ENCODE measurements around the gene TMEM138. TPM values are rescaled to one million over a fixed set of nuclear protein-coding genes. Genes with fewer than 3 reads are reported as not detected.

The TMEM138 gene
- total and polyA plus RNA-seq, 5 experiments from 2014 or later = 44.8 to 77.5 (median 49.7) TPM

GRCh38 chr11:61345170-61345610, 17.0 kb upstream of the TMEM138 start:
- H3K4me3 Mint-ChIP-seq = no peak overlapping the region
- POLR2A ChIA-PET = interaction anchor here (1.7 kb wide), 1 partner anchor 10 kb away, joined by 3 read pairs; no protein-coding TSS in a partner anchor
- H3K27me3 Mint-ChIP-seq = no peaks in the 10 kb centered on the region
- DNase-seq (no peak), ATAC-seq (no peak)
- H3K27ac Mint-ChIP-seq = no peak overlapping the region
- H3K9me3 Mint-ChIP-seq = no peaks in the 10 kb centered on the region
- H3K36me3 Mint-ChIP-seq = peaks cover 4 to 28% (median 13%) of the 10 kb centered on the region in 3 donors
- peaks cover 0 to 4% (median 2%) of the 10 kb centered on the region in 4 donors for H3K4me1 Mint-ChIP-seq

GRCh38 chr11:61345954-61346843, 16.0 kb upstream of the TMEM138 start:
- peaks cover 4 to 29% (median 10%) of the 10 kb centered on the region in 3 donors for H3K36me3 Mint-ChIP-seq
- H3K4me3 Mint-ChIP-seq = no peak overlapping the region

GRCh38 chr11:61347916-61348461, 14.2 kb upstream of the TMEM138 start:
- peaks cover 3 to 6% (median 4%) of the 10 kb centered on the region in 4 donors for H3K4me1 Mint-ChIP-seq
- H3K4me3 Mint-ChIP-seq = no peak overlapping the region
- DNase-seq (no peak), ATAC-seq (no peak)
- peaks cover 4 to 37% (median 13%) of the 10 kb centered on the region in 3 donors for H3K36me3 Mint-ChIP-seq
- no peaks in the 10 kb centered on the region for H3K9me3 Mint-ChIP-seq
- no peaks in the 10 kb centered on the region for H3K27me3 Mint-ChIP-seq
- H3K27ac Mint-ChIP-seq = peak overlapping the region in 1 of 10 donors; percentile 78
- POLR2A ChIA-PET = interaction anchor here (0.8 to 1.1 kb wide), 3 partner anchors 10 to 15 kb away, joined by 3 read pairs; no protein-coding TSS in a partner anchor

More at GRCh38 chr11:61345954-61346843, 16.0 kb upstream of the TMEM138 start:
- Mint-ChIP-seq H3K9me3 (no peaks in the 10 kb centered on the region), H3K27me3 (no peaks in the 10 kb centered on the region), H3K4me1 (peaks cover 0 to 4% (median 2%) of the 10 kb centered on the region in 4 donors), H3K27ac (peak overlapping the region in 6 of 10 donors; percentile 12 to 77 (median 62))
- ATAC-seq = no peak
- POLR2A ChIA-PET = interaction anchor here (1.7 kb wide), 1 partner anchor 9 kb away, joined by 3 read pairs; no protein-coding TSS in a partner anchor
- no peak for DNase-seq

GRCh38 chr11:61349189-61349751, 12.9 kb upstream of the TMEM138 start:
- H3K27ac Mint-ChIP-seq = peak overlapping the region in 1 of 10 donors; percentile 66
- POLR2A ChIA-PET = interaction anchor here (1.1 kb wide), 1 partner anchor 8 kb away, joined by 3 read pairs; no protein-coding TSS in a partner anchor
- no peak for ATAC-seq
- H3K4me3 Mint-ChIP-seq = no peak overlapping the region
- H3K36me3 Mint-ChIP-seq = peaks cover 4 to 43% (median 16%) of the 10 kb centered on the region in 3 donors
- H3K27me3 Mint-ChIP-seq = no peaks in the 10 kb centered on the region
- H3K9me3 Mint-ChIP-seq = no peaks in the 10 kb centered on the region
- peaks cover 5 to 16% (median 12%) of the 10 kb centered on the region in 4 donors for H3K4me1 Mint-ChIP-seq
- peak in 1 of 10 donors; percentile 60 for DNase-seq

- POLR2A ChIA-PET = no interaction called here
- peaks cover 5 to 20% (median 11%) of the 10 kb centered on the region in 4 donors for H3K4me1 Mint-ChIP-seq
- ATAC-seq = no peak
Observed at GRCh38 chr11:61349916-61350315, 12.3 kb upstream of the TMEM138 start.

GRCh38 chr11:61350336-61350735, 11.8 kb upstream of the TMEM138 start:
- H3K27ac Mint-ChIP-seq = no peak overlapping the region
- peaks cover 4 to 47% (median 16%) of the 10 kb centered on the region in 3 donors for H3K36me3 Mint-ChIP-seq
- no peaks in the 10 kb centered on the region for H3K9me3 Mint-ChIP-seq
- peaks cover 5 to 20% (median 12%) of the 10 kb centered on the region in 4 donors for H3K4me1 Mint-ChIP-seq
- no peak overlapping the region for H3K4me3 Mint-ChIP-seq
- H3K27me3 Mint-ChIP-seq = no peaks in the 10 kb centered on the region
- POLR2A ChIA-PET = interaction anchor here (1.6 kb wide), 1 partner anchor 12 kb away, joined by 4 read pairs; the partner anchor contains the start of genes CYB561A3 and TMEM138
- peak in 1 of 10 donors; percentile 28 for DNase-seq
- no peak for ATAC-seq

More at GRCh38 chr11:61349916-61350315, 12.3 kb upstream of the TMEM138 start:
- DNase-seq = peak in 1 of 10 donors; percentile 31
- H3K27me3 Mint-ChIP-seq = no peaks in the 10 kb centered on the region
- H3K4me3 Mint-ChIP-seq = no peak overlapping the region
- H3K27ac Mint-ChIP-seq = peak overlapping the region in 2 of 10 donors; percentile 56 to 66
- no peaks in the 10 kb centered on the region for H3K9me3 Mint-ChIP-seq
- peaks cover 4 to 44% (median 16%) of the 10 kb centered on the region in 3 donors for H3K36me3 Mint-ChIP-seq

- H3K4me3 Mint-ChIP-seq = no peak overlapping the region
- H3K27me3 Mint-ChIP-seq = no peaks in the 10 kb centered on the region
- peaks cover 4 to 48% (median 16%) of the 10 kb centered on the region in 3 donors for H3K36me3 Mint-ChIP-seq
- no peak for ATAC-seq
- no peaks in the 10 kb centered on the region for H3K9me3 Mint-ChIP-seq
- peaks cover 5 to 20% (median 12%) of the 10 kb centered on the region in 4 donors for H3K4me1 Mint-ChIP-seq
- no peak overlapping the region for H3K27ac Mint-ChIP-seq
- DNase-seq = peak in 1 of 10 donors; percentile 52
- POLR2A ChIA-PET = interaction anchor here (1.6 kb wide), 1 partner anchor 11 kb away, joined by 4 read pairs; the partner anchor contains the start of genes CYB561A3 and TMEM138
Observed at GRCh38 chr11:61350803-61351202, 11.4 kb upstream of the TMEM138 start.

- peaks cover 4 to 46% (median 14%) of the 10 kb centered on the region in 3 donors for H3K36me3 Mint-ChIP-seq
- peaks cover 8 to 29% (median 15%) of the 10 kb centered on the region in 4 donors for H3K4me1 Mint-ChIP-seq
Observed at GRCh38 chr11:61352038-61352437, 10.1 kb upstream of the TMEM138 start.

GRCh38 chr11:61353131-61354067, 8.8 kb upstream of the TMEM138 start:
- no peak for DNase-seq
- peak overlapping the region in 3 of 10 donors; percentile 34 to 72 (median 51) for H3K27ac Mint-ChIP-seq
- no peak for ATAC-seq
- peaks cover 8 to 40% (median 18%) of the 10 kb centered on the region in 4 donors for H3K4me1 Mint-ChIP-seq
- H3K9me3 Mint-ChIP-seq = no peaks in the 10 kb centered on the region
- POLR2A ChIA-PET = no interaction called here
- no peaks in the 10 kb centered on the region for H3K27me3 Mint-ChIP-seq
- H3K4me3 Mint-ChIP-seq = peak overlapping the region in 2 of 10 donors; percentile 38 to 63
- peaks cover 4 to 40% (median 14%) of the 10 kb centered on the region in 3 donors for H3K36me3 Mint-ChIP-seq

More at GRCh38 chr11:61352038-61352437, 10.1 kb upstream of the TMEM138 start:
- DNase-seq (no peak), ATAC-seq (no peak)
- Mint-ChIP-seq H3K4me3 (no peak overlapping the region), H3K27ac (no peak overlapping the region), H3K27me3 (no peaks in the 10 kb centered on the region), H3K9me3 (no peaks in the 10 kb centered on the region)
- POLR2A ChIA-PET = interaction anchor here (1.0 kb wide), 1 partner anchor 40 kb away, joined by 5 read pairs; no protein-coding TSS in a partner anchor

- POLR2A ChIA-PET = interaction anchor here (1.4 kb wide), 1 partner anchor 38 kb away, joined by 3 read pairs; no protein-coding TSS in a partner anchor
- Mint-ChIP-seq H3K9me3 (no peaks in the 10 kb centered on the region), H3K4me3 (peak overlapping the region in 1 of 10 donors; percentile 63), H3K36me3 (peaks cover 4 to 34% (median 14%) of the 10 kb centered on the region in 3 donors), H3K27me3 (no peaks in the 10 kb centered on the region), H3K27ac (peak overlapping the region in 2 of 10 donors; percentile 27 to 72), H3K4me1 (peaks cover 8 to 47% (median 19%) of the 10 kb centered on the region in 4 donors)
- DNase-seq (no peak), ATAC-seq (no peak)
Observed at GRCh38 chr11:61354208-61354607, 8.0 kb upstream of the TMEM138 start.

- peak overlapping the region in 5 of 10 donors; percentile 21 to 85 (median 31) for H3K27ac Mint-ChIP-seq
- POLR2A ChIA-PET = interaction anchor here (1.1 to 1.8 kb wide), 3 partner anchors 8 to 73 kb away, joined by 3 to 5 read pairs (median 3); partner anchors contain the start of genes CPSF7, SDHAF2 and TMEM216
- H3K9me3 Mint-ChIP-seq = no peaks in the 10 kb centered on the region
Observed at GRCh38 chr11:61356706-61357105, 5.5 kb upstream of the TMEM138 start.

More at GRCh38 chr11:61356706-61357105, 5.5 kb upstream of the TMEM138 start:
- Mint-ChIP-seq H3K4me3 (peak overlapping the region in 1 of 10 donors; percentile 85), H3K36me3 (peaks cover 0 to 21% (median 8%) of the 10 kb centered on the region in 3 donors), H3K4me1 (peaks cover 6 to 68% (median 31%) of the 10 kb centered on the region in 4 donors), H3K27me3 (no peaks in the 10 kb centered on the region)
- no peak for DNase-seq
- ATAC-seq = no peak
